Uterus (tissue), 2 donors: ENCODE data around the gene DMPK.

Source experiments
- POLR2A ChIP-seq, 2 donors: fragments of 450-650 bp; IDR thresholded peaks; one replicate each; pipeline ENCODE4 v1.6.1; 2016; ENCODE audit warnings: antibody characterized with exemption in 2 of 2, mild to moderate bottlenecking in 1 of 2, moderate library complexity in 1 of 2
- TF ChIP-seq, protein P1 (sequence below), 4 experiments: fragments of 200-600 bp in 2 of 4; fragments of 450-650 bp in 2 of 4; sonication (generic) in 2 of 4; IDR thresholded peaks; one replicate each; pipeline ENCODE4 v1.5.1; 2016 to 2019; ENCODE audit warnings: antibody characterized with exemption in 4 of 4, mild to moderate bottlenecking in 2 of 4, moderate library complexity in 1 of 4

DNA sequence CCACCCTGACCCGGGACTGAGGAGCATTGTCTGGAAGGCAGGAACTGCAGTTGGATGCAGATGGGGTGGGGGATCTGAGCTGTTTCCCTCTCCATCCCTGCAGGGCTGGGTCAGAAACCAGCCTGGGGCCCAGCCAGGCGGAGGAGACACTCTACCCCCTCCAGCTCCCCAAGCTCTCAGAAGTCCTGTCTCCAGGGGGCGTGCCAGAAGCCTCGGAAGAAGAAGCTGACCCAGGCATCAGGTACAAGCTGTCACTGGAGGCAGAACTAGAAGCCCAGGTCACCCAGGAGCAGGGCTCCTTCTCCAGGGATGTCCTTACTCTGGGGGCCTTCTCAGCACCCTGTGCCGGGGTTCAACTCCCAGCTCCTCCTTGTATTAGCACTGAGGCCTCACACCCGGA, 28.7 kb downstream of the DMPK start:
- no peak for TF ChIP-seq POLR2A (IDR thresholded peaks at IDR 0.05)
- TF ChIP-seq, protein P1, sequence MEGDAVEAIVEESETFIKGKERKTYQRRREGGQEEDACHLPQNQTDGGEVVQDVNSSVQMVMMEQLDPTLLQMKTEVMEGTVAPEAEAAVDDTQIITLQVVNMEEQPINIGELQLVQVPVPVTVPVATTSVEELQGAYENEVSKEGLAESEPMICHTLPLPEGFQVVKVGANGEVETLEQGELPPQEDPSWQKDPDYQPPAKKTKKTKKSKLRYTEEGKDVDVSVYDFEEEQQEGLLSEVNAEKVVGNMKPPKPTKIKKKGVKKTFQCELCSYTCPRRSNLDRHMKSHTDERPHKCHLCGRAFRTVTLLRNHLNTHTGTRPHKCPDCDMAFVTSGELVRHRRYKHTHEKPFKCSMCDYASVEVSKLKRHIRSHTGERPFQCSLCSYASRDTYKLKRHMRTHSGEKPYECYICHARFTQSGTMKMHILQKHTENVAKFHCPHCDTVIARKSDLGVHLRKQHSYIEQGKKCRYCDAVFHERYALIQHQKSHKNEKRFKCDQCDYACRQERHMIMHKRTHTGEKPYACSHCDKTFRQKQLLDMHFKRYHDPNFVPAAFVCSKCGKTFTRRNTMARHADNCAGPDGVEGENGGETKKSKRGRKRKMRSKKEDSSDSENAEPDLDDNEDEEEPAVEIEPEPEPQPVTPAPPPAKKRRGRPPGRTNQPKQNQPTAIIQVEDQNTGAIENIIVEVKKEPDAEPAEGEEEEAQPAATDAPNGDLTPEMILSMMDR (IDR thresholded peaks at IDR 0.05): no peak
